Fibroblast of skin of back (primary cell): ENCODE measurements around the gene SLC47A2.
"Not testable (repeated sequence)": the region's sequence is repeated elsewhere in the genome, so short reads cannot be mapped to it uniquely, and the experiment has no call there.

Source experiments
- DNase-seq: peaks from one replicate; pipeline ENCODE4 v3.0.0-alpha.2; 2013

SLC47A2 gene

GRCh38 chr17:19707728-19708221, 8.6 kb downstream of the SLC47A2 start:
- no peak for DNase-seq

- DNase-seq: no peak
Observed at GRCh38 chr17:19706791-19707727, 9.3 kb downstream of the SLC47A2 start.

GRCh38 chr17:19705771-19706770, 10.3 kb downstream of the SLC47A2 start:
- no peak for DNase-seq

- DNase-seq: no peak
Observed at GRCh38 chr17:19705201-19705600, 11.2 kb downstream of the SLC47A2 start.

GRCh38 chr17:19703828-19704613, 12.4 kb downstream of the SLC47A2 start:
- DNase-seq: no peak

GRCh38 chr17:19703106-19703827, 13.1 kb downstream of the SLC47A2 start:
- no peak for DNase-seq

GRCh38 chr17:19702217-19702641, 14.2 kb downstream of the SLC47A2 start:
- no peak for DNase-seq

- no peak for DNase-seq
Observed at GRCh38 chr17:19686400-19687090, 29.8 kb downstream of the SLC47A2 start.

- not testable (repeated sequence) for DNase-seq
Observed at GRCh38 chr17:19684909-19685580, 31.3 kb downstream of the SLC47A2 start.

- DNase-seq: no peak
Observed at GRCh38 chr17:19683117-19683516, 33.3 kb downstream of the SLC47A2 start.

GRCh38 chr17:19678581-19679453, 37.6 kb downstream of the SLC47A2 start:
- DNase-seq: no peak

GRCh38 chr17:19677736-19678379, 38.5 kb downstream of the SLC47A2 start:
- no peak for DNase-seq

- DNase-seq: no peak
Observed at GRCh38 chr17:19676896-19677295, 39.5 kb downstream of the SLC47A2 start.

- no peak for DNase-seq
Observed at GRCh38 chr17:19673623-19674022, 42.8 kb downstream of the SLC47A2 start.

GRCh38 chr17:19672009-19672750, 44.2 kb downstream of the SLC47A2 start:
- peak; percentile 16 for DNase-seq

- no peak for DNase-seq
Observed at GRCh38 chr17:19671433-19671832, 45.0 kb downstream of the SLC47A2 start.

GRCh38 chr17:19670908-19671307, 45.5 kb downstream of the SLC47A2 start:
- DNase-seq: no peak

- not testable (repeated sequence) for DNase-seq
Observed at GRCh38 chr17:19669680-19670079, 46.7 kb downstream of the SLC47A2 start.
